Endothelial cell of umbilical vein (primary cell): ENCODE measurements around the gene SORCS2. TPM values are rescaled to one million over a fixed set of nuclear protein-coding genes. Genes with fewer than 3 reads are reported as not detected.

ENCODE experiments used
- BruUV-seq: library from RNA; stranded (reverse); fragments of 400-500 nt; replicated peaks from 2 replicates; lab custom pipeline; 2021; lab: Mats Ljungman, UMichigan
- CTCF ChIA-PET: fragments of 300-600, 350-600 bp; sonication (Branson Sonifier 250); formaldehyde crosslinking; loops from one replicate; lab custom pipeline; 2021; ENCODE audit warnings: antibody characterized with exemption, inconsistent platforms; lab: Charles Lee
- POLR2A ChIA-PET: fragments of 300-600, 350-600 bp; sonication (Branson Sonifier 250); formaldehyde crosslinking; loops from one replicate; lab custom pipeline; 2021; ENCODE audit warnings: antibody characterized with exemption, inconsistent platforms; lab: Charles Lee
- DNase-seq: peaks from one replicate; pipeline ENCODE4 v3.0.0-alpha.2; 2011; ENCODE audit warnings: low read depth, low spot score
- FAIRE-seq: peaks from 2 replicates; lab custom pipeline; 2011; peaks lifted over from hg19 to GRCh38; lab: Jason Lieb, UNC
- H2AFZ ChIP-seq: 2 replicates; pipeline ENCODE4 v1.6.0; 2012; ENCODE audit warnings: low read depth, low read length, control low read depth, inconsistent platforms
- H3K27ac ChIP-seq: 2 replicates; pipeline ENCODE4 v1.5.1; 2011; ENCODE audit warnings: low read depth, mild to moderate bottlenecking, control low read depth, low read length, moderate library complexity; ENCODE audit not compliant: insufficient read depth
- H3K27me3 ChIP-seq, 2 experiments: 2 replicates each; pipeline versions ENCODE4 v1.6.0 to v1.6.1; 2011; ENCODE audit warnings: low read length in 2 of 2, mixed read lengths in 1 of 2; ENCODE audit not compliant: control insufficient read depth in 2 of 2, insufficient read depth in 2 of 2
- H3K36me3 ChIP-seq, 2 experiments: 2 replicates in 1 of 2; 3 replicates in 1 of 2; pipeline ENCODE4 v1.5.1; 2011; ENCODE audit warnings: low read length in 2 of 2, mild to moderate bottlenecking in 1 of 2, moderate library complexity in 1 of 2; ENCODE audit not compliant: control insufficient read depth in 2 of 2, insufficient read depth in 2 of 2; ENCODE audit errors: extremely low read depth in 1 of 2
- H3K4me1 ChIP-seq: 3 replicates; pipeline ENCODE4 v1.5.1; 2011; ENCODE audit warnings: mild to moderate bottlenecking, low read length; ENCODE audit not compliant: control insufficient read depth, insufficient read depth; ENCODE audit errors: extremely low read depth
- H3K4me2 ChIP-seq: 2 replicates; pipeline ENCODE4 v1.6.1; 2011; ENCODE audit warnings: low read length, control low read depth, mixed read lengths; ENCODE audit not compliant: insufficient read depth
- H3K4me3 ChIP-seq, 3 experiments: fragments of 200-600 bp in 1 of 3; sonication (generic), shearing (Covaris generic) in 1 of 3; replicated peaks in 1 of 3; 2 replicates each; pipeline ENCODE4 v1.5.1; 2011 to 2016; ENCODE audit warnings: control low read depth in 3 of 3, low read length in 3 of 3, mild to moderate bottlenecking in 2 of 3, inconsistent platforms in 1 of 3, low read depth in 1 of 3, moderate library complexity in 1 of 3; ENCODE audit not compliant: insufficient read depth in 1 of 3
- H3K79me2 ChIP-seq: 2 replicates; pipeline ENCODE4 v1.6.0; 2012; ENCODE audit warnings: low read length, inconsistent platforms; ENCODE audit not compliant: control insufficient read depth, insufficient read depth
- H3K9ac ChIP-seq: replicated peaks from 2 replicates; pipeline ENCODE3; 2011; ENCODE audit warnings: low read length, control low read depth; ENCODE audit not compliant: insufficient read depth; ENCODE audit errors: extremely low read depth
- H3K9me1 ChIP-seq: replicated peaks from 3 replicates; pipeline ENCODE4 v1.6.0; 2011; ENCODE audit warnings: mild to moderate bottlenecking, low read length; ENCODE audit not compliant: control insufficient read depth, insufficient read depth; ENCODE audit errors: extremely low read depth
- H3K9me3 ChIP-seq: replicated peaks from 2 replicates; pipeline ENCODE4 v1.5.1; 2012; ENCODE audit warnings: low read length, inconsistent platforms; ENCODE audit not compliant: control insufficient read depth, insufficient read depth
- H4K20me1 ChIP-seq: replicated peaks from 2 replicates; pipeline ENCODE3; 2011; ENCODE audit warnings: mild to moderate bottlenecking, low read length; ENCODE audit not compliant: control insufficient read depth, insufficient read depth; ENCODE audit errors: extremely low read depth
- CTCF ChIP-seq, 2 donors: IDR thresholded peaks; 1 replicate in 1 of 2; 2 replicates in 1 of 2; pipeline ENCODE4 v1.5.1; 2011; ENCODE audit warnings: low read length in 2 of 2, mild to moderate bottlenecking in 2 of 2, moderate library complexity in 2 of 2, control low read depth in 1 of 2, inconsistent platforms in 1 of 2, low read depth in 1 of 2; ENCODE audit not compliant: insufficient read depth in 1 of 2; ENCODE audit errors: extremely low read depth in 1 of 2
- EZH2 ChIP-seq: IDR thresholded peaks from 2 replicates; pipeline ENCODE4 v1.6.1; 2012; ENCODE audit warnings: borderline replicate concordance, low read depth, mild to moderate bottlenecking, moderate library complexity, low read length, inconsistent platforms; ENCODE audit not compliant: severe bottlenecking
- FOS ChIP-seq: IDR thresholded peaks from 2 replicates; pipeline ENCODE4 v1.6.1; 2011; ENCODE audit warnings: mild to moderate bottlenecking, low read length, moderate library complexity, borderline replicate concordance; ENCODE audit not compliant: insufficient read depth
- GATA2 ChIP-seq: IDR thresholded peaks from 2 replicates; pipeline ENCODE4 v1.7.0; 2011; ENCODE audit warnings: low read depth, mild to moderate bottlenecking, moderate library complexity, mixed read lengths, low read length; ENCODE audit not compliant: insufficient read length, insufficient read depth
- JUN ChIP-seq: IDR thresholded peaks from 2 replicates; pipeline ENCODE4 v1.6.1; 2011; ENCODE audit warnings: borderline replicate concordance, low read depth; ENCODE audit not compliant: insufficient read length, insufficient read depth
- MYC ChIP-seq: IDR thresholded peaks from one replicate; pipeline ENCODE4 v1.6.1; 2011; ENCODE audit warnings: mild to moderate bottlenecking, low read depth, low read length
- POLR2A ChIP-seq: IDR thresholded peaks from 2 replicates; pipeline ENCODE4 v1.6.1; 2012; ENCODE audit warnings: low read depth, mild to moderate bottlenecking, control low read depth, low read length
- POLR2AphosphoS5 ChIP-seq: IDR thresholded peaks from 2 replicates; pipeline ENCODE4 v1.6.1; 2012; ENCODE audit warnings: low read depth, mild to moderate bottlenecking, control low read depth, low read length, moderate library complexity; ENCODE audit not compliant: insufficient read depth
- dilution Hi-C: fragments of 300-500 bp; cut with MboI; formaldehyde crosslinking; loops from one replicate; pipeline ENCODE4 v1.15.0; 2019; ENCODE audit warnings: low sequenced_read_pairs; ENCODE audit not compliant: extremely low pct_ligation_motif_present
- intact Hi-C: fragments of 100-400 bp; cut with micrococcal nuclease; formaldehyde crosslinking; loops from one replicate; pipeline ENCODE4 v1.10.0; 2022
- polyA plus RNA-seq, 4 experiments: library from polyadenylated mRNA; depleted of rRNA in 3 of 4; stranded (reverse) in 3 of 4; unstranded in 1 of 4; fragments of >200 nt; gene quantifications; 2 replicates each; pipeline versions ENCODE4 v1.2.1 to v1.2.3, GENCODE V29; 2011 to 2012; ENCODE audit warnings: missing spikeins in 1 of 4
- total RNA-seq: library from RNA; stranded (reverse); gene quantifications from 2 replicates; pipeline ENCODE4 v1.2.3, GENCODE V29; 2021
- TF ChIP-seq, protein P1 (sequence below): IDR thresholded peaks from 2 replicates; pipeline ENCODE4 v1.6.1; 2011; ENCODE audit not compliant: insufficient read depth, insufficient read length

SORCS2 gene
- total and polyA plus RNA-seq, 2 donors (not counting 3 experiments of a cell fraction or from before 2014, with no cell fraction given) = not detected

DNA sequence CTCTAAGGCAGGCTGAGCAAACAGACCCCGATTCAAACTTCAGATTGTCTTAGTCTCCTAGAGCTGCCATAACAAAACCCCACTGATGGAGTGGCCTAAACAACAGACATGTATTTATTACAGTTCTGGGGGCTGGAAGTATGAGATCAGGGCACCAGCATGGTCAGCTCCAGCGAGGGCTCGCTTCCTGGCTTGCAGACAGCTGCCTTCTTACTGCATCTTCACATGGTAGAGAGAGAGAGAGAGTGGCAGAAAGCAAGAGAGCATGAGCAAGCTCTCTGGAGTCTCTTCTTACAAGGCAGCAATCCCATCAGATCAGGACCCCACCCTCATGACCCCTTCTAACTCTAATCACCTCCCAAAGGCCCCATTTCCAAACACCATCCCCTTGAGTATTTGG lies 22.3 kb upstream of the SORCS2 start:
- Histone ChIP-seq H4K20me1 (no peaks in the 10 kb centered on the region), H2AFZ (no peak overlapping the region), H3K9me1 (no peaks in the 10 kb centered on the region), H3K4me3 (no peak overlapping the region), H3K9me3 (no peaks in the 10 kb centered on the region), H3K27ac (no peak overlapping the region), H3K79me2 (no peaks in the 10 kb centered on the region), H3K9ac (no peak overlapping the region), H3K36me3 (no peaks in the 10 kb centered on the region), H3K27me3 (peaks cover 0 to 5% of the 10 kb centered on the region in 2 experiments), H3K4me2 (no peak overlapping the region), H3K4me1 (no peaks in the 10 kb centered on the region)
- FAIRE-seq (no peak), DNase-seq (no peak)
- intact Hi-C loops = no loop called here
- dilution Hi-C loops = no loop called here
- BruUV-seq = no TSS peak
- TF ChIP-seq POLR2A = no peak
- no peak for TF ChIP-seq EZH2
- TF ChIP-seq, protein P1, sequence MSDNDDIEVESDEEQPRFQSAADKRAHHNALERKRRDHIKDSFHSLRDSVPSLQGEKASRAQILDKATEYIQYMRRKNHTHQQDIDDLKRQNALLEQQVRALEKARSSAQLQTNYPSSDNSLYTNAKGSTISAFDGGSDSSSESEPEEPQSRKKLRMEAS = no peak
- no peak for TF ChIP-seq POLR2AphosphoS5
- TF ChIP-seq FOS = no peak
- TF ChIP-seq CTCF (IDR thresholded peaks at IDR 0.05; ENCODE audit: extremely low read depth in 1 of 2, insufficient read depth in 1 of 2, low read depth in 1 of 2, low read length in 2 of 2) = no peak
- no peak for TF ChIP-seq JUN
- no peak for TF ChIP-seq GATA2
- TF ChIP-seq MYC = no peak
- CTCF ChIA-PET = no interaction called here
- POLR2A ChIA-PET = no interaction called here
